Fibroblast of the aortic adventitia (primary cell): ENCODE measurements around the gene FRMPD4. TPM values are rescaled to one million over a fixed set of nuclear protein-coding genes. Genes with fewer than 3 reads are reported as not detected.

Experiments
- DNase-seq: peaks from one replicate; pipeline ENCODE4 v3.0.0-alpha.2; 2010; ENCODE audit warnings: low read depth
- H3K4me3 ChIP-seq: 2 replicates; pipeline ENCODE4 v1.5.1; 2011; ENCODE audit warnings: low read depth, mild to moderate bottlenecking, control low read depth, low read length, moderate library complexity
- total RNA-seq: library from RNA; depleted of rRNA; stranded (reverse); fragments of >200 nt; gene quantifications from 2 replicates; pipeline ENCODE4 v1.2.3, GENCODE V29; 2012; ENCODE audit warnings: low replicate concordance
- TF ChIP-seq, protein P1 (sequence below): IDR thresholded peaks from 2 replicates; pipeline ENCODE4 v1.5.1; 2011; ENCODE audit warnings: mild to moderate bottlenecking, low read length, control low read depth, inconsistent platforms; ENCODE audit not compliant: insufficient read depth

FRMPD4 gene
- total RNA-seq, 1 donor = 5.0 TPM

DNA sequence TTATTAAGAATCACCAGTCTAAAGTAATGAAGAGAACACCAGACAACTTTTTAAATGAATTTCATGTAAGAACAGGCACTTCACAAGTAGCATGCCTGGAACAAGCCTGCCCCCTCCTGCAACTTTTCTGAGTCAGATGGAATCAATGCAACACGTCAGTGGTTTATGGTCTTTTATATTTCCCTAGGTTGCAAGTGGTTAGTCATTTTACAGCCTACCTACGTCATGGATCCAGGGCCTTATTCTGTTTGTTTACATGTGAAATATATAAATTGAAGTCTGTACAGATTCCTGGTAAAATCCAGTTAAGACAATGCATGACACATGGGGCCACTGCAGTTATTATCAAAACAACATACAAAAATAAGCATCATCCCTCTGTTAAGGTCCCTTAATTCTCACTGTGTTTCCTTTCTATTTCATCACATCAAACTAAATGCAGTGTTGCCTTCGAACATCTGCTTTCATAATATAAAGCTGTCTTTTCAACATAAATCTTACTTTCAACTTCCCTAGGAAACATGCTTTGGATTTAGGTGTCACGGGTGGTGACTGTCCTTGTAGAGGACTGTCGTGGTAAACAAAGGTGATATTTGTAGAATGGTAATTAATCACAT, 309.3 kb downstream of the FRMPD4 start:
- no peak overlapping the region for H3K4me3 ChIP-seq
- DNase-seq = peak; percentile 90
- TF ChIP-seq, protein P1, sequence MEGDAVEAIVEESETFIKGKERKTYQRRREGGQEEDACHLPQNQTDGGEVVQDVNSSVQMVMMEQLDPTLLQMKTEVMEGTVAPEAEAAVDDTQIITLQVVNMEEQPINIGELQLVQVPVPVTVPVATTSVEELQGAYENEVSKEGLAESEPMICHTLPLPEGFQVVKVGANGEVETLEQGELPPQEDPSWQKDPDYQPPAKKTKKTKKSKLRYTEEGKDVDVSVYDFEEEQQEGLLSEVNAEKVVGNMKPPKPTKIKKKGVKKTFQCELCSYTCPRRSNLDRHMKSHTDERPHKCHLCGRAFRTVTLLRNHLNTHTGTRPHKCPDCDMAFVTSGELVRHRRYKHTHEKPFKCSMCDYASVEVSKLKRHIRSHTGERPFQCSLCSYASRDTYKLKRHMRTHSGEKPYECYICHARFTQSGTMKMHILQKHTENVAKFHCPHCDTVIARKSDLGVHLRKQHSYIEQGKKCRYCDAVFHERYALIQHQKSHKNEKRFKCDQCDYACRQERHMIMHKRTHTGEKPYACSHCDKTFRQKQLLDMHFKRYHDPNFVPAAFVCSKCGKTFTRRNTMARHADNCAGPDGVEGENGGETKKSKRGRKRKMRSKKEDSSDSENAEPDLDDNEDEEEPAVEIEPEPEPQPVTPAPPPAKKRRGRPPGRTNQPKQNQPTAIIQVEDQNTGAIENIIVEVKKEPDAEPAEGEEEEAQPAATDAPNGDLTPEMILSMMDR = peak; percentile 39

DNA sequence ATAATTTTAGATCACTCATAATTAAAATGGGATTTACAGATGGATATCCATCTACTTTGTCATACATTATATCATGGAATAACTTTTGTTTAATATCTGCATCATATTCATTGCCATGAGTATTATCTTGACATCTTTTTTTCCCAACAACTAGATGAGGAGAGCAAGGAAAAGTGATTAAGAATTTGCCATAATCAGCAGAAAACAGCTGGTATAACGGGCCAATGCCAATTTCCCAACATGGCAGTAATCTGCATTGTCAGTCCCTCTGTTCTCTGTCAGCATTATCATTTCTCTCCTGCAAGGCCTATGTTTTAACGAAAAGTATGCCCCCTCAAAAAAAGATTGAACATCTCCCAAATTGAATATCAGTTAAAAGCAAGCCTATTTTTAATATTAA, 314.0 kb downstream of the FRMPD4 start:
- no peak for DNase-seq
- TF ChIP-seq, protein P1 = no peak
- no peak overlapping the region for H3K4me3 ChIP-seq

DNA sequence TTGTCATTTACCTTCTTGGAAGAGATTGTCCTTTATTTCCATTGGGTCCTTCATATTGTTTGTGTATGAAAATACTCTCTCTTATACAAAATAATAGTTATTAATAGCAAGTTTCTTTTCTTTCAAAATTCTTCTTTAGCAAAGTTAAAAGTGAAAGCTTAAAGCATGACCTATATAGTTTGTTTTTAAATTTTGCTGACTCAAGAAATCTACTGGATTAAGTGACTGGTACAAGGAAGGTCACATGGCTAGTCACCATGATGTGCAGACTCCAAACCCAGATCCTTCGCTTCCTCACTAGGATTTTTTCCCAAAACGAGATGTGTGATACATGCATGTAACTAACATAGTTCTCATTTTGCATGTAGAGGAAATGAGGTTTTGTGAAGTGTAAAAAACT, 322.7 kb downstream of the FRMPD4 start:
- DNase-seq = no peak
- no peak overlapping the region for H3K4me3 ChIP-seq
- TF ChIP-seq, protein P1 = no peak

DNA sequence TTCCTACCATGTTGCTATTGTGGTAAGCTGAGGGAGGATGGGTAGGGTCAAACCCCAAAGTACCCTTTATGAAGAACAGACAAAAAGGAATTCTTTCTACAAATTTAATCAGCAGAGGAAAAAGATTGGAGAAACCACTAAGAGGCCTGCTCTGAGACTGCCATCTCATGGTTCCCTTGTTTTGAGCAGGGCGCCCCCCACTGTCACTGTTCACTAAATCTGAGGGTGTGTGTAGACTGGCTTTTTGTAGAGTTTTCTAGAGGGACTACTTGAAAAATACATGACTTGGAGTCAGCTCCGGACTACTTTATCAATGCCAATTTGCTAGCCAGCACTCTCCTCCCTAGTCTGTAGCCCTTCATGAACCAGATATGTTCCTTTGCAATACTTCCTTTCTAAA, 324.8 kb downstream of the FRMPD4 start:
- TF ChIP-seq, protein P1 = no peak
- no peak for DNase-seq
- no peak overlapping the region for H3K4me3 ChIP-seq

DNA sequence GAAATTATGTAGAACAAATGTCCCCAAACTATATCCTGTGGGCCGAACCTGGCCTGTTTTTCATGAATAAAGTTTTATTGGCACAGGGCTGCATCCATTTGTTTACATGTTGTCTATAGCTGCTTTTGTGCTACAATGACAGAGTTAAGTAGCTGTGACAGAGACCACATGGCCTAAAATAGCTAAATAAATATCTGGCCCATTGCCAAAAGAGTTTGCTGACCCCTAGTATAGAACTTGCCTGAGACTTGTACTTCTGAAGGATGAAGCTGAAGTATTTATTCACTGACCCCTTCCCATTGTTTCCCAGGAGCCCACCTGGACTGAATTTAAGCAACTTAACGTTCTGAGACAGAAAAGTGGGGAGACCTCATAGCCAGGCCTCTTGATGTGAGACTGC, 325.6 kb downstream of the FRMPD4 start:
- no peak for DNase-seq

DNA sequence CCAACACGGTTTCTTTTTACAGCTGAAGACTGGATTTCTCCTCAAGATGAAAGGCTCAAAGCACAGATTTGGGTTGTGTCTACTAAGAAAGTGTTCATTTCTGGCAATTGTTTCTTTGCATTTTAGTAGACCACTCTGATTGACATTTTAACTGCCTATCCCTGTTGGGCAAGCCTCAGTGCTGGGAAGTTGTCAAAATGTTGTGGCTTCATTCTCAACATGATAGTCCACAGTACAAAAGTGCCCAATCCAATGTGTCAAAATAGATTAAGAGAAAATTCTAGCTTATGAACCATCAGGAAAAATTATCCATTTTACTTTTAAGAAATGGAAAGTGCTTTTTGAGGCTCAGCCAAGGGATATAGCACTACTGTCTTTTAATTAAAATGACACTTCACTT, 329.0 kb downstream of the FRMPD4 start:
- TF ChIP-seq, protein P1 = no peak
- DNase-seq = no peak
- H3K4me3 ChIP-seq = no peak overlapping the region

More for the DNA sequence above, 325.6 kb downstream of the FRMPD4 start:
- H3K4me3 ChIP-seq = no peak overlapping the region
- TF ChIP-seq, protein P1 = no peak

DNA sequence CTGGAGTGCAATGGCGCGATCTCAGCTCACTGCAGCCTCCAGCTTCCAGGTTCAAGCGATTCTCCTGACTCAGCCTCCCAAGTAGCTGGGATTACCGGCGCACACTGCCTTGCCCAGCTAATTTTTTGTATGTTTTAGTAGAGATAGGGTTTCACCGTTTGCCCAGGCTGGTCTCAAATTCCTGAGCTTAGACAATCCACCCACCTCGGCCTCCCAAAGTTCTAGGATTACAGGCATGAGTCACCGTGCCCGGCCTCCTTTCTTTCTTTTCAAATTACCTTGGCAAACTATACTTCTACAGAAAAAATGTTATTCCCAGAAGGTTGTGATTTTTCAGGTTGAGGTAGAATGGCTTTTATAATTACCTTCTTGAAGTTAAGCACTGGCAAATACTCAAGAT, 331.0 kb downstream of the FRMPD4 start:
- TF ChIP-seq, protein P1 = no peak
- no peak for DNase-seq
- no peak overlapping the region for H3K4me3 ChIP-seq
